Measurements from ENCODE around the gene EMP1. TPM values are rescaled to one million over a fixed set of nuclear protein-coding genes. Genes with fewer than 3 reads are reported as not detected.
A peak's percentile ranks its signal among the peaks of the same experiment; 100 is the strongest.

The EMP1 gene
- total RNA-seq, 1 donor from 2014 or later: 19.0 TPM

DNA sequence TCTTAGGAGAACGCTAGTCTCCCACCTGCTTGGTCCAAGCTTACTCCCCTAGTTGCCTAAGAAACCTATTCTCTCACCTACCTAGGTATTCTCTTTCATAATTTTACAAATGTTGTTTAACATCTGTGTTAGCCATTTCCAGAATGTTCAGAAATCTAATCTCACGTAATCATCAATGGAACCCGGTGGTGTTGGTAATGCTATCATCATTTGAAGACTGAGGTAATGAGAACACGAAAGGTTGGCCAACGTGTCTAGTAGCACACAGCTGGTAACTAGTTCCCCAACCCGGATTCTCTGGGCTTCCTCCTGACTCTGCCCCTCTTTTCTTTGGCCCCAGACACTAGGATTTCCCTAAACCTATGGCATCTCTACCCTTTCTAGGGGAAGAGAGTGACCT lies 43.8 kb upstream of the EMP1 start:
- no peak for DNase-seq (ENCODE audit: low spot score in 2 of 2, unreplicated experiment in 2 of 2)
- no peak for TF ChIP-seq CTCF (IDR thresholded peaks at IDR 0.05; ENCODE audit: unreplicated experiment)
- Mint-ChIP-seq H3K27me3 (ENCODE audit: low read depth) (no peaks in the 10 kb centered on the region), H3K4me1 (peaks cover 36% of the 10 kb centered on the region), H3K9me3 (peaks cover 5% of the 10 kb centered on the region), H3K27ac (no peak overlapping the region), H3K36me3 (no peaks in the 10 kb centered on the region), H3K4me3 (no peak overlapping the region)

GRCh38 chr12:13153180-13153579 lies 43.3 kb upstream of the EMP1 start:
- Mint-ChIP-seq H3K4me3 (no peak overlapping the region), H3K4me1 (peaks cover 32% of the 10 kb centered on the region), H3K9me3 (peaks cover 5% of the 10 kb centered on the region), H3K27me3 (ENCODE audit: low read depth) (no peaks in the 10 kb centered on the region), H3K36me3 (no peaks in the 10 kb centered on the region), H3K27ac (no peak overlapping the region)
- no peak for TF ChIP-seq CTCF (IDR thresholded peaks at IDR 0.05; ENCODE audit: unreplicated experiment)
- DNase-seq (ENCODE audit: low spot score in 2 of 2, unreplicated experiment in 2 of 2): no peak

DNA sequence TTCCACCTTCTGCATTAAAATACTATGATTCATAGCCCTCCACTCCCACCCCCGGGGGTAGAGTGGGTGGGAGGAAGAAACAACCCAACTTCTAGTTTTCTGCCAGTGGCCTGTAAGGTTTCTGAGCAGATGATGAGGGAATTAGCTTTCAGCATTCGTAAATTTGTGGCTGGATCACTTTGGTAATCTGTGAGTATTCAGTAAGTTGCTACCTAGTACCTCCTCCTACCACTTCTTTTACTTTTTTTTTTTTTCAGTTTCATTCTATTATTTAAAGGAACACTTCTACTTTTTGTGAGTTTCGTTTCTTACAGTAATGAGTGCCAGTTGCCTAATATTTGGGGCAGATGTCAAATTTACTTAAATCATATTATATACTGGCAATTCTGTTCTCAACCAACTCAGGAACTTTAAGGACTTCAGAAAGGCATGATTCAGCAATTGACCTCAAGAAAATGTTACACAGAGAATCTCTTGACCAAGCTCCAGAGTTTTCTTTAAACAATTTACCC lies 42.4 kb upstream of the EMP1 start:
- Mint-ChIP-seq H3K4me3 (no peak overlapping the region), H3K9me3 (peaks cover 5% of the 10 kb centered on the region), H3K36me3 (no peaks in the 10 kb centered on the region), H3K27ac (peak overlapping the region; percentile 34), H3K4me1 (peaks cover 23% of the 10 kb centered on the region), H3K27me3 (ENCODE audit: low read depth) (no peaks in the 10 kb centered on the region)
- DNase-seq (ENCODE audit: low spot score in 2 of 2, unreplicated experiment in 2 of 2): no peak
- no peak for TF ChIP-seq CTCF (IDR thresholded peaks at IDR 0.05; ENCODE audit: unreplicated experiment)

DNA sequence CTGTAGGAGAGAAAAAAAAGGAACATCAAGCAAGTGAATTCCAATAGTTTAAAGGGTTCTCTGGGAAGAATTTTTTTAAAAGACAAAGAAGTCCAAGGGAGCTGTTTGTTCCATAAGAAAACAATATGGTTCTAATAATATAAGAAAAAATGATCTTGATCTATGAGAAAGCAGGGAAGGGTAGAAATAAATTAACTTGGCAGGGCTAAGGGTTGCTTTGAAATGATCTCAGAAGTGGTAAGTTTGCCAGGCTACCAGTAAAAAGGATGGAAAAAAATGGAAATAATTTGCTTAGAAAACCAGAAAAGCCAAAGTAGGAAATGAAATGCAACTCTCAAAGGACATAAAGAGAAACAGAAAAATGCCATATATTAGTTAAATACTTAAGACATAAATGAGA lies 41.7 kb upstream of the EMP1 start:
- no peaks in the 10 kb centered on the region for H3K27me3 Mint-ChIP-seq (ENCODE audit: low read depth)
- DNase-seq (ENCODE audit: low spot score in 2 of 2, unreplicated experiment in 2 of 2): no peak
- no peaks in the 10 kb centered on the region for H3K36me3 Mint-ChIP-seq
- no peak for TF ChIP-seq CTCF (IDR thresholded peaks at IDR 0.05; ENCODE audit: unreplicated experiment)
- H3K4me3 Mint-ChIP-seq: no peak overlapping the region
- peaks cover 5% of the 10 kb centered on the region for H3K9me3 Mint-ChIP-seq
- H3K4me1 Mint-ChIP-seq: peaks cover 19% of the 10 kb centered on the region
- H3K27ac Mint-ChIP-seq: peak overlapping the region; percentile 61

DNA sequence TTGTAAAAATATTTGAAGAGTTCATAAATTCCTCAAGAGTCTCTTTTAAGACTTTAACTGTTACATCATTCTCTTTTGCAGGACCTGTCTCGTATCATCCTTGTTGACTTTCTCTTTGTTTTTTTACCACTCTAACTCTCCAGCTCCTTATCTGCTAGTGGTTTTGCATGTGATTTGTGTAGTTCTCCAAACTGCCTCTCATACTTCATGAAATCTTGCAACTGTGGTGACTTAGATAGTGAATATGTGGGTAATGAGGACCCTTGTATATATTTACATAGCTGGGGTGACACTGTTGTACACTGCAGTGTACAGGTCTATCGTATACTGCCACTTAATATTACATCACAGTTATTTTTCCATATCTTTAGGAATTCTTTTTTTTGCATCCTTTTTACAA lies 40.2 kb upstream of the EMP1 start:
- no peaks in the 10 kb centered on the region for H3K36me3 Mint-ChIP-seq
- no peak overlapping the region for H3K4me3 Mint-ChIP-seq
- no peaks in the 10 kb centered on the region for H3K27me3 Mint-ChIP-seq (ENCODE audit: low read depth)
- no peak for DNase-seq (ENCODE audit: low spot score in 2 of 2, unreplicated experiment in 2 of 2)
- peaks cover 3% of the 10 kb centered on the region for H3K9me3 Mint-ChIP-seq
- no peak for TF ChIP-seq CTCF (IDR thresholded peaks at IDR 0.05; ENCODE audit: unreplicated experiment)
- H3K4me1 Mint-ChIP-seq: peaks cover 19% of the 10 kb centered on the region
- no peak overlapping the region for H3K27ac Mint-ChIP-seq

DNA sequence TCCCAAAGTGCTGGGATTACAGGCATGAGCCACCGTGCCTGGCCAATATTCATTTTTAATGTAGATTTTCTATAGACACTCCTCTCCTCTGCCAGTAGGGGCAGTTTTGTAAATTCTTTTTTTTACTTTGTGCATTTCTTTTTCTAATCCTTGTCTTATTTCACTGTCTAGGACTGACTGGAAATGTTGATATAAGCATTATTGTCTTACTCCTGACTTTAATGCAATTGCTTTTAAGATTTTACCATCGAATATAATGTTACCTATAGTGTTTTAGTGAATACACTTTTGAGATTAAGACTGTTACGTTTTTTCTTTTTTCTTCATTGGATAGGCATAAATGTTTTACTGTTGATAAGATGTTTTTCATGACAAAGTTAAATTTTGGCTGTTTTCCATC lies 35.4 kb upstream of the EMP1 start:
- Mint-ChIP-seq H3K9me3 (no peaks in the 10 kb centered on the region), H3K27ac (no peak overlapping the region), H3K4me3 (no peak overlapping the region), H3K4me1 (peaks cover 13% of the 10 kb centered on the region), H3K36me3 (no peaks in the 10 kb centered on the region), H3K27me3 (ENCODE audit: low read depth) (no peaks in the 10 kb centered on the region)
- DNase-seq (ENCODE audit: low spot score in 2 of 2, unreplicated experiment in 2 of 2): no peak
- TF ChIP-seq CTCF (IDR thresholded peaks at IDR 0.05; ENCODE audit: unreplicated experiment): peak; percentile 70

All from mesothelial cell of epicardium (in vitro differentiated cells).